Epithelial cell of proximal tubule (primary cell): ENCODE data around the gene TSKU. TPM values are rescaled to one million over a fixed set of nuclear protein-coding genes. Genes with fewer than 3 reads are reported as not detected.
A peak's percentile ranks its signal among the peaks of the same experiment; 100 is the strongest.

Experiments
- DNase-seq: peaks from one replicate; pipeline ENCODE4 v3.0.0-alpha.2; 2011; ENCODE audit warnings: low read depth
- H3K4me3 ChIP-seq: 2 replicates; pipeline ENCODE4 v1.5.1; 2011; ENCODE audit warnings: low read depth, mild to moderate bottlenecking, low read length
- CTCF ChIP-seq: conservative IDR thresholded peaks from 2 replicates; pipeline ENCODE4 v1.5.1; 2012; ENCODE audit warnings: low read depth, mild to moderate bottlenecking, low read length
- total RNA-seq: library from RNA; depleted of rRNA; stranded (reverse); fragments of >200 nt; gene quantifications from 2 replicates; pipeline ENCODE4 v1.2.3, GENCODE V29; 2015

TSKU gene
- total RNA-seq, 1 donor from 2014 or later = 18.3 TPM

GRCh38 chr11:76770642-76771445 is 12.3 kb upstream of the TSKU start:
- H3K4me3 ChIP-seq = no peak overlapping the region
- peak; percentile 39 for DNase-seq
- TF ChIP-seq CTCF = no peak

- no peak for TF ChIP-seq CTCF
- no peak for DNase-seq
- no peak overlapping the region for H3K4me3 ChIP-seq
These were observed 11.6 kb upstream of the TSKU start for GRCh38 chr11:76771446-76772099.

DNA sequence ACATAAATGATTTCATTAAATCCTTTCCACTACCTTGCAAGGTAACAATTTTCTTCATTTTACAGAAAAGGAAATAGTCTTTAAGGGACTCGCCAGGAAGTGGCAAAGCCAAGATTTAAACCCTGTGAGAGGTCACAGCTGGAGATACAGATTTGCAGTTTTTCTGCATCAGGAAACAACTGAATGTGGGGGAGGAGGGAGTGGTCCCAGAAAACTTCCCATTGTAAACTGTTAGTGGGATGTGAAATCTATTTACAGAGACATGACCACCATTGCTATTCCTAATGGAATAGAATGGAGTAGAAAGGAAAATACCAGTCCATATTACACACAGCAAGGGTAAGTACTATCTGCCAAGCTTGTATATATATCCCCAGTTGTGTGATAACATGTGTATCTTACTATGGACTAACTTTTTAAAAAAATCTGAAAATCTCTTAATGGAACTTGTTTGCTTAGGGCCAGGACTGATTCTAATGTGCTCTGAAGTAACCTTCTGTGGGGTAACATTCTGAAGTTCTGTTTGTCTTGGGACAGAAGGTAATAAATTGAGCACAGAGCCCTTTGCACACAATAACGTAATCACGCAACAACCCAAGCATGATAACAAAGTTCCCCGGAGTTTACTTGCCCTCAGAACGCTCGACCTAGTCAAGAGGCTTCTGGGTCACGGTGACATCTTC is 10.9 kb upstream of the TSKU start:
- TF ChIP-seq CTCF = no peak
- no peak for DNase-seq
- no peak overlapping the region for H3K4me3 ChIP-seq

DNA sequence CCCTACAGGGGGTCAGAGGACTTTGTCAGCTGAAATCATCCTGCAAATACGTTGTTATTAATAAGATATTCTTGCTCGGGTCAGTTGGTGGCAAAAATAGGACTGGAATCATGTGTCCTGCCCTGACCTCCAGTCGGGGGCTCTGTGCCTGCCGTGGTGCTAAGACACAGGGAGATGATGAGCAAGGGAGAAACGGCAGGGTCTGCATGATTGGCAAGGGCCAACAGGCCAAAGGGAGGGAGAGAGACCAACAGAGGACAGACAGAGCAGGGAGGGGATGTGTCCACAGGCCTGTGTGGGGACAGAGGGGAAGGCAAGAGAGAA is 10.4 kb upstream of the TSKU start:
- TF ChIP-seq CTCF = no peak
- DNase-seq = no peak
- H3K4me3 ChIP-seq = no peak overlapping the region

DNA sequence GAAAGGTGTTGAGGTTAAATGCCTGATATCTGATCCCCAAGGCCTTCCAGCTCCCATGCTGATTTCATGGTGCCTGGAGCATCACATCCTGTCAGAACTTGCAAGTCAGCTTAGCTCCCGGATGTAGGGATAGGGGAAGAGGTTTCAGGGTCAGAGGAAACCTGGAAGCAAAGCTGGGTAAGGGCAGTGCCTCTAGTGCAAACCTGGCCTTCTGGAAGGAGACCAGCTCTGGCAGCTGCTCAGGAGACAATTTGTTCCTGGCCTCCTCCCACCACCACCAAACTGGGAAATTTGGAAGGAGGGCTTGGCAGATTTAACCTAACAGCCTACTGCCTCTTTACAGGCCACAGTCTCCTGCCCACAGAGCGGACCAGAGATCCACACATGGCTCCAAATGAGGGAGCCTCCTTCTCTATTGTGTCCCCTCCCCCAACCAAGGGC is 9.2 kb upstream of the TSKU start:
- no peak for DNase-seq
- no peak overlapping the region for H3K4me3 ChIP-seq
- TF ChIP-seq CTCF = no peak

DNA sequence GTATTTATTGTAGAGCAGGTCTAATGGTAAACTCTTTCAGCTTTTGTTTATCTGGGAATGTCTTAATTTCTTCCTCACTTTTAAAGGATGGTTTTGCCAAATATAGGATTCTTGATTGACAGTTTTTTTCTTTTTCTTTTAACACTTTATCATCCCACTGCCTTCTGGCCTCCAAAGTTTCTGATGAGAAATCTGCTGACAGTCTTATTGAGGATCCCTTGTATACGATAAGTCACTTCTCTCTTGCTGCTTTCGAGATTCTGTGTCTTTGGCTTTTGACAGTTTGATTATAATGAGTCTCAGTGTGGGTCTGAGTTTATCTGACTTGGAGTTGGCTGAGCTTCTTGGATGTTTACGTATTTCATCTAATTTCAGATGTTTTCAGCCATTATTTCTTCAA is 6.7 kb upstream of the TSKU start:
- no peak for TF ChIP-seq CTCF
- DNase-seq = no peak
- no peak overlapping the region for H3K4me3 ChIP-seq
